ENCODE results near the gene ATP10A.

The ATP10A gene

GRCh38 chr15:25734680-25735355 is 128.3 kb downstream of the ATP10A start:
- TF ChIP-seq CTCF (IDR thresholded peaks at IDR 0.05; ENCODE audit: borderline replicate concordance, insufficient read depth, low read depth, low read length): no peak

GRCh38 chr15:25733856-25734679 is 129.1 kb downstream of the ATP10A start:
- no peak for TF ChIP-seq CTCF (IDR thresholded peaks at IDR 0.05; ENCODE audit: borderline replicate concordance, insufficient read depth, low read depth, low read length)
- H3K4me3 ChIP-seq (ENCODE audit: low read depth, low read length): no peak overlapping the region

More at GRCh38 chr15:25734680-25735355, 128.3 kb downstream of the ATP10A start:
- no peak overlapping the region for H3K4me3 ChIP-seq (ENCODE audit: low read depth, low read length)

DNA sequence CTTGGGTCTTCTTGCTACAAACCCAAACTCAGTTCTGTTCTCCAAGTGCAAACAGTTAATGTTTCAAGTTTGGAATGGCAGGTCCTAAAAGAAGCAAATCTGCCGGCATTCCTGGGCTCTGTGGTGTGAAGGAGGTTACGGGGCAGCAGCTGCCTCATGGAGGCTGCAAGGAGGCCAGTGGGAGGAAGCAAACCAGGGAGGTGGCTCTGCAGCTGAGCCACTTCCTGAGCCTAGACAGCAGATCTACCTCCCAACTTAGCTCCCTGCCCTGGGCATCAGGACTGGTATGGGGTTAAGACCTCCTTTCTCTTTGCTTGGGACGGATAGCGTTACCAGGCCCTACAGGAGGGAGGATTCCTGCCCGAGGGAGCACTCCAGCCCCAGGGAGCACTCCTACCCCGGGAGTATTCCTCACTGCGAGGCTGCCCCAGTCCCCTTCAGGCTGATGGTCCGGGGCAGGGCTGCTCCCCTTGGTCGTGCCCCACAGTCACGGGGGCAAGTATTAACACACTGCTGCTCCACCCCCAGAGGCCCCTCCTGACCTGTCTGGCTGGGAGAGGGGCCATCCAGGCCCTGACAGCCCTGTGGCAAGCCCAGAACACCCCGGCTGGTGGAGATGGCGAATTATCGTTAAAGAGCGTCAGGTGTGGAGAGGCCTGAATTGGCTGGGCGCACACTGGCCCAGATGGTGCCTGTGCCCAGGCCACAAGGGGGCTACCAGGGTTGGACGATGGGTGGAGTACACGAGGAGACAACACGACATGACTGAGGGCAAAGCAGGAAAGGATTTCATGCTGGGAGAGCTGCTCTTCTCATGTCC is 129.9 kb downstream of the ATP10A start:
- no peak for TF ChIP-seq CTCF (IDR thresholded peaks at IDR 0.05; ENCODE audit: borderline replicate concordance, insufficient read depth, low read depth, low read length)
- H3K4me3 ChIP-seq (ENCODE audit: low read depth, low read length): no peak overlapping the region

DNA sequence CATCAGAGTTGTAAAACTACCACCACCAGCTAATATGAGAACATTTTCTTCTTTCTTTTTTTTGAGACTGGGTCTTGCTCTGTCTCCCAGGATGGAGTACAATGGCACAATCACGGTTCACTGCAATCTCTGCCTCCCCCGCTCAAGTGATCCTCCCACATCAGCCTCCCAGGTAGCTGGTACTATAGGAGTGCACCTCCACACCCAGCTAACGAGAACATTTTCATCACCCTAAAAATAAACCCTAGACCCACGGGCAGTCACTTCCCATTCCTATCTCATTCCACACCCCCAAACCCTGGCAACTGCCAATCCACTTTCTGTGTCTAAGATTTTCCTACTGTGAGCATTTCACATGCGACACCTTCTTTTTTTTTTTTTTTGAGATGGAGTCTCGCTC is 130.9 kb downstream of the ATP10A start:
- TF ChIP-seq CTCF (IDR thresholded peaks at IDR 0.05; ENCODE audit: borderline replicate concordance, insufficient read depth, low read depth, low read length): no peak
- H3K4me3 ChIP-seq (ENCODE audit: low read depth, low read length): no peak overlapping the region

GRCh38 chr15:25731411-25731810 is 131.7 kb downstream of the ATP10A start:
- no peak for TF ChIP-seq CTCF (IDR thresholded peaks at IDR 0.05; ENCODE audit: borderline replicate concordance, insufficient read depth, low read depth, low read length)

GRCh38 chr15:25730918-25731317 is 132.2 kb downstream of the ATP10A start:
- no peak for TF ChIP-seq CTCF (IDR thresholded peaks at IDR 0.05; ENCODE audit: borderline replicate concordance, insufficient read depth, low read depth, low read length)

More at GRCh38 chr15:25731411-25731810, 131.7 kb downstream of the ATP10A start:
- H3K4me3 ChIP-seq (ENCODE audit: low read depth, low read length): no peak overlapping the region

More at GRCh38 chr15:25730918-25731317, 132.2 kb downstream of the ATP10A start:
- H3K4me3 ChIP-seq (ENCODE audit: low read depth, low read length): no peak overlapping the region

All from GM12875 (cell line).